MM.1S (cell line): ENCODE results near the gene PAK4.
"Not testable (repeated sequence)": the region's sequence is repeated elsewhere in the genome, so short reads cannot be mapped to it uniquely, and the experiment has no call there.

ENCODE experiments used
- CTCF ChIP-seq: fragments of 300-600 bp; sonication (generic); IDR thresholded peaks from 2 replicates; pipeline ENCODE4 v1.5.1; 2016; ENCODE audit warnings: antibody characterized with exemption, low read length, mixed read lengths
- EZH2 ChIP-seq: fragments of 300-600 bp; sonication (generic); optimal IDR thresholded peaks from 2 replicates; pipeline ENCODE3; 2017; ENCODE audit warnings: low read depth, mild to moderate bottlenecking, antibody characterized with exemption, low read length, mixed read lengths

- TF ChIP-seq CTCF, EZH2: not testable (repeated sequence)
Measured at GRCh38 chr19:39219108-39219507, 93.5 kb downstream of the PAK4 start.
